GM12864 (cell line): ENCODE data around the gene PAF1.
"Not testable (repeated sequence)": the region's sequence is repeated elsewhere in the genome, so short reads cannot be mapped to it uniquely, and the experiment has no call there.

Experiments
- DNase-seq: peaks from one replicate; pipeline ENCODE4 v3.0.0-alpha.2; 2011; ENCODE audit warnings: low read depth
- H3K4me3 ChIP-seq: 2 replicates; pipeline ENCODE4 v1.5.1; 2011; ENCODE audit warnings: mild to moderate bottlenecking, low read depth, low read length, control low read depth
- CTCF ChIP-seq: IDR thresholded peaks from 2 replicates; pipeline ENCODE4 v1.5.1; 2011; ENCODE audit warnings: low read depth, mild to moderate bottlenecking, moderate library complexity, low read length, control low read depth, inconsistent platforms; ENCODE audit errors: missing control alignments

Gene PAF1

GRCh38 chr19:39379865-39380396, 11.0 kb downstream of the PAF1 start:
- no peak overlapping the region for H3K4me3 ChIP-seq
- no peak for TF ChIP-seq CTCF
- DNase-seq, result no peak

DNA sequence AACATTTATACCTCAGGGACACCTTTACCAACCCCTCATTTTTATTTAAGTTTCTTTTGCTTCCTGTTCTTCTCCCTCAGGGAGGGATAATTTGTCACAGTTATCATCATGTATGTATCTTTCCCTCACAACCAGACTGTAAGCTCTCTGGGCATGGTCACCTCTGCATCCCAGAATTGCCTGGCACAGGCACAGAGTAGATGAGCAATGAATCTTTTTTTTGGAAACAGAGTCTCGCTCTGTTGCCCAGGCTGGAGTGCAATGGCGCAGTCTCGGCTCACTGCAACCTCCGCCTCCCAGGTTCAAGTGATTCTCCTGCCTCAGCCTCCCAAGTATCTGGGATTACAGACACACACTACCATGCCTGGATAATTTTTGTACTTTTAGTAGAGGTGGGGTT, 11.5 kb downstream of the PAF1 start:
- DNase-seq, H3K4me3 ChIP-seq: not testable (repeated sequence)

GRCh38 chr19:39377373-39378362, 13.2 kb downstream of the PAF1 start:
- no peak for TF ChIP-seq CTCF
- DNase-seq, result no peak
- no peak overlapping the region for H3K4me3 ChIP-seq

DNA sequence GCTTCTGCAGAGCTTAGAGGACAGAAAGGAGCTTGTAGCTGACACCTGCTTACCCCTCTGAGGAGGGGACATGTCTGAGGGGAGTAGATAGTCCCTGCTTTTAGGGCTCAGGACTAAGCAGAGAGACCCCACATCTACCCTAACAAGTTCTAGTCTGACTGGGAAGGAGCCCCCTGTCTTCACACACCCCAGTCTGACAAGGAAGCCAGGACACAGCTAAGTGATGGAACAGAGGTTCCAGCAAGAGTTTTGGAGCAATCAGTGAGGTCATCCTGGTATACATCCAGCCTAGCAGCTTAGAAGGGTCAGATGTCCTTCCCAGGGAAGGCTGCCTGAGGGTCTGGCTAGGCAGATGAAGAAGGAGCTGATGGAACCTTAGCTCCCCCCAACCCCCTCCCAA, 15.0 kb downstream of the PAF1 start:
- no peak overlapping the region for H3K4me3 ChIP-seq
- DNase-seq, result no peak
- TF ChIP-seq CTCF, result no peak

- TF ChIP-seq CTCF, result no peak
- DNase-seq, result no peak
- H3K4me3 ChIP-seq, result no peak overlapping the region
These were observed 18.0 kb downstream of the PAF1 start for GRCh38 chr19:39372941-39373340.

- no peak for DNase-seq
- no peak for TF ChIP-seq CTCF
- H3K4me3 ChIP-seq, result no peak overlapping the region
These were observed 18.7 kb downstream of the PAF1 start for GRCh38 chr19:39372047-39372802.

DNA sequence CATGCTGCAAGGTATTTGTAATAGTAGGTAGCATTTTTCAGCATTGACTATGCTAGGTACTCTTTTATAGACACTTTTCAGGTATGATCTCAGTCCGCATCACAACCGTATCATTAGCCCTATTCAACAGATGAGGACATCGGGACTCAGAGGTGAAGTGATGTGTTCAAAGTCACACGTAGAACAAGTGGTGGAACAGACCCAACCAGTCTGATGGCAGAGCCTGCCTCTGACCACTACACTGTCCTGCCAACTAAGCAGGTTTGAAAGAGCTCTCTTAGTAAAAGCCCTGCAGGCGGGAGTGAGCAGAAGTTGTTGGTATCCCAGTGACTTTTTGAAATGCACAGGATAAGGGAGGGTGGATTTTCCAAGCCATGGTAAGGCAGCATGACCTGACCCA, 20.2 kb downstream of the PAF1 start:
- H3K4me3 ChIP-seq, result no peak overlapping the region
- no peak for TF ChIP-seq CTCF
- no peak for DNase-seq
